Measurements from ENCODE around the gene HYDIN.
"Not testable (repeated sequence)": the region's sequence is repeated elsewhere in the genome, so short reads cannot be mapped to it uniquely, and the experiment has no call there.

Gene HYDIN

DNA sequence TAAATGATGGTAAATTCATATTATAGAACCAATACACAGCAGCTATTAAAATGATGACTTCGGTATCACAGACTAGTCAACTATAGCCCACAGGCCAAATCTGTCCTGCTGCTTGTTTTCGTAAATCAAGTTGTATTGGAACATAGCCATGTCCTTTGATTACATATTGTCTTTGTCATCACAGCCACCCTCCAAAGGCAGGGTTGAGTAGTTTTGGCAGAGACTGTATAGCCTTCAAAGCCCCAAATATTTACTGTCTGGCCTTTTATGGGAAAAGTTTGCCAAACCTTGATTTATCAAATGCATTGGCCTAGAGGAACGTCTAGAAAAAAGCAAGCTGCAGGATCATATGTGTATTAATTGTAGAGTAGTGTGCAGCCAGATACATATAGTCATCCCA, 270.4 kb downstream of the HYDIN start:
- H3K36me3 ChIP-seq; H3K27me3 ChIP-seq; H3K4me3 ChIP-seq (ENCODE audit: low read depth in 1 of 2, low read length in 1 of 2); H3K9me3 ChIP-seq; H3K4me1 ChIP-seq (ENCODE audit: control insufficient read depth in 1 of 2, insufficient read depth in 1 of 2, low read depth in 1 of 2, low read length in 1 of 2); H3K27ac ChIP-seq: not testable (repeated sequence)

DNA sequence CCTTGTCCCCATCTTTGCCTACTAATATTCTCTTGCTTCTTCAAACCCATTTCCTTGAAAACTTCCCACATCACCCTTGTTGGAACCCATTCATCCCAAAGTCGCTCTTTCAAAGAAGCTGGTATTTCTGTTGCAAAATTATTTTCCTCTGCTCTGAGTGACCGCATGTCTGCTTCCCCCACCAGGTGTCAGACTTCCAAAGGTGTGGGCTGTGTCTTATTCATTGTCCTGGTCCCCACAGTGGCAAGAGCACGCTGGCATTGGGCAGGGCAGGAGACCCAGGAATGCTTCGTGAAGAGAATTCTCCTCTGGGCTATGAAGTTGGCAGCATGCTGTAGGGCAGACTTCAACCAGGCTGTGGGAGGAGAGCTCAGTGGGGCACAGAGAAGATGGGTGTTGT, 275.6 kb downstream of the HYDIN start:
- H3K27me3 ChIP-seq; H3K27ac ChIP-seq; H3K9me3 ChIP-seq; H3K4me3 ChIP-seq (ENCODE audit: low read depth in 1 of 2, low read length in 1 of 2); H3K4me1 ChIP-seq (ENCODE audit: control insufficient read depth in 1 of 2, insufficient read depth in 1 of 2, low read depth in 1 of 2, low read length in 1 of 2); H3K36me3 ChIP-seq: not testable (repeated sequence)

DNA sequence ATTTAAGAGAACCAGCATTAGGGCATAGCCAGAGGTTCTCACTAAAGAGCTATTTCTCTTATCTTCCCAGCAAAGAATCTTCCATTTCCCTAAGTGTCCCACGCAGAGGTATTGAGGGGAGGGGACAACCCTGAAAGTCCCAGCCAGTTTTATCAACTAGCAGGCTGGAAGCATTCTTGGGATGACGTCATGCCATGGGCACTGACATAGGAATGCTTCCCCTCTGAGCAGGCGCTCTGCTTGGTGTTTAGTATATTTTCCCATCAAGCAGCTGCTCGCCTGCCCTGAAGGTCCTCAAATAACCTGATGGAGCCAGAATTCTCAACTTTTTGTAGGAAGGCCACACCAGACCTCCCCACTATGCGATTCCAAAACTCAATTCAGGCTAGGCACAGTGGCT, 276.7 kb downstream of the HYDIN start:
- H3K36me3 ChIP-seq; H3K27me3 ChIP-seq; H3K4me3 ChIP-seq (ENCODE audit: low read depth in 1 of 2, low read length in 1 of 2); H3K9me3 ChIP-seq; H3K27ac ChIP-seq; H3K4me1 ChIP-seq (ENCODE audit: control insufficient read depth in 1 of 2, insufficient read depth in 1 of 2, low read depth in 1 of 2, low read length in 1 of 2): not testable (repeated sequence)

DNA sequence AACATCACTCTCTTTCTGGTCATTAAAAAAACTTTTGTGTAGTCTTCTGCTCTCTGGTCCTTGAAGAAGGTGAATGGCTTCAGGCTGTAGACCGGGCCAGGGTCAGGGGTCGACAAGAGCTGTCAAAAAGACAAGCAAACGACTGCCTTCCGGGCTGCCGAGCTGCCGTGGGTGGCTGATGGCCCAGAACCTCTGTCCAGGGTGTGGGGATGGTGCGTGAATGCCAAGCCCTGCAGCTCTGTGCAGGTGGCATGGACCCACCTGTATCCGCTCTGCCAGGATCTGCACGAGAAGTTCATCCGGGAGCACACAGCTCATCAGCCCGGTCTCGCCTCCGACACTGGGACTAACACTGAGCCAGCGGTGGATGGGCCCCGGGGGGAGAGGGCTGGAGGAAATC, 287.0 kb downstream of the HYDIN start:
- H3K36me3 ChIP-seq; H3K4me3 ChIP-seq (ENCODE audit: low read depth in 1 of 2, low read length in 1 of 2); H3K4me1 ChIP-seq (ENCODE audit: control insufficient read depth in 1 of 2, insufficient read depth in 1 of 2, low read depth in 1 of 2, low read length in 1 of 2); H3K9me3 ChIP-seq; H3K27ac ChIP-seq; H3K27me3 ChIP-seq: not testable (repeated sequence)

DNA sequence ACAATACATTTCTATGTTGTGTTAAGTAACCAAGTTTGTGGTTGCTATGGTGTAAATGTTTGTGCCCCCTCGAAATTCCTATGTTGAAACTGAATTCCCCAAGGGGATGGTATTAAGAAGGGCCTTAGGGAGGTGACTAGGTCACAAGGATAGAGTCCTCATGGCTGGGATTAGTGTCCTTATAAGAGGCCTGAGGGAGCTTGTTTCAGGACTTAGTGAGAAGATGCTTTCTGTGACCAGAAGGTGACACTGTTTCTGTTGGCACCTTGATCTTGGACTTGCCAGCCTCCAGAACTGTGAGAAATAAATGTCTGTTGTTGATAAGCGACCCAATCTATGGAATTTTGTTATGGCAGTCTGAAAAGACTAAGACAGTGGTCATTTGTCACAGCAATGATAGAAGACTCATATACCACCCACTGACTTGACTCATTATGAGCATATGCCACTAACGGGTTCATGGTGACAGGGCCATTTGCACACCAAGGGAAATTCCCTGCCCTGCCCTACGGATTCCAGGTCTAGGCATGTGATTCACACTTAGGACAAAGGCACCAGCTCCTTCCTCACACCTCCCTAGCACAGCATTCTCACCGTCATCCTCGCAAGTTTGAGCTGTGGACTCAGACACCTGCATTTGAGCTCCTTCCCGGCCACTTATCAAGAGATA, 290.7 kb downstream of the HYDIN start:
- not testable (repeated sequence) for H3K4me3 ChIP-seq (ENCODE audit: low read depth in 1 of 2, low read length in 1 of 2); H3K27me3 ChIP-seq; H3K9me3 ChIP-seq; H3K4me1 ChIP-seq (ENCODE audit: control insufficient read depth in 1 of 2, insufficient read depth in 1 of 2, low read depth in 1 of 2, low read length in 1 of 2); H3K27ac ChIP-seq; H3K36me3 ChIP-seq

DNA sequence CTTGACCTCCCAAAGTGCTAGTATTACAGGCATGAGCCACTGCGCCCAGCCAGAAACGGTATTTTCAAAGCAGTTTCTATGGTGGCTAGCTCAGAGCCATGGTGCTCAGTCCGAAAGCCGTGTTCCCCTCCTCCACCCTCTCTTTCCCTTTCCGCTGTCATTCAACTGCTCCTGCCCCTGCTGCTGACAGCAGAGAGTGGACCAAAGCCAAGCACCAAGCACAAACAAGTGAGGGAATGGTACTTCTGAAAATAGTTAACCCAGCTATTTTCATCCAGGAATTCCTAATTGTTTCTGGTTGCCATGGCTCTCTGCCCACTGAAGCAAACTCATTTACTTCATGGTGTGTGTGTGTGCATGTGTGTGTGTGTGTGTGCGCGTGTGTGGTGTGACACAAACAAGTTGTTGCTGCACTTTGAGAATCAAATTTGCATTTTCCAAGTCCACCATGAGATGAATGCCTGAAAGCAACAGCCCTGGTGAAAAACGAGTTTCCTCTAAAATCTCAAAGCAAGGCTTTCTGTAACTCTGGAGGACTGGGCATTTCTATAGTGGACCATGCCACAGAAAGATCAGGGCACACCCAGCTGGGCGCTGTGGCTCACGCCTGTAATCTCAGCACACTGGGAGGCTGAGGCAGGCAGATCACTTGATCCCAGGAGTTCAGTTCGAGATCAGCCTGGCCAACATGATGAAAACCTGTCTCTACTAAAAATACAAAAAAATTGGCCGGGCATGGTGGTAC, 293.6 kb downstream of the HYDIN start:
- not testable (repeated sequence) for H3K4me1 ChIP-seq (ENCODE audit: control insufficient read depth in 1 of 2, insufficient read depth in 1 of 2, low read depth in 1 of 2, low read length in 1 of 2); H3K9me3 ChIP-seq; H3K4me3 ChIP-seq (ENCODE audit: low read depth in 1 of 2, low read length in 1 of 2); H3K36me3 ChIP-seq; H3K27me3 ChIP-seq; H3K27ac ChIP-seq

DNA sequence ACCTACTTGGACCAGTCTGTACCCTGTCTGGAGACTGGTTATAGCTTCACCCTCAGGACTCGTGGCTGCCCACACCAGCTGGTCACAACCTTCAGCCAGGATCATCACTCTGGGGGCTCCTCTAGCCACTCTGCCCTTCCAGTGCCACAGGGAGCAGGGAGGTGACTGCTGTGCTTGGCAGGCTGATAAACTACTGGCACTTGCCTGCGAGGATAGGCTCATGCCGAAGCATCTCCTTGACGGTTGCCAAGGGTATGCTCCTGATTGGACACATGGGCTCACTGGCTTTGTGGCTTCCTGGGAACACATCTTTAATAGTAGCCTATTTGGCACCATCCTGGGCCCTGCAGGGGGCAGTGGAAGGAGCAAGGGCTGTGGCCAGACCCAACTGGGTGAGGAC, 295.2 kb downstream of the HYDIN start:
- H3K4me1 ChIP-seq (ENCODE audit: control insufficient read depth in 1 of 2, insufficient read depth in 1 of 2, low read depth in 1 of 2, low read length in 1 of 2); H3K27ac ChIP-seq; H3K36me3 ChIP-seq; H3K9me3 ChIP-seq; H3K27me3 ChIP-seq; H3K4me3 ChIP-seq (ENCODE audit: low read depth in 1 of 2, low read length in 1 of 2): not testable (repeated sequence)

DNA sequence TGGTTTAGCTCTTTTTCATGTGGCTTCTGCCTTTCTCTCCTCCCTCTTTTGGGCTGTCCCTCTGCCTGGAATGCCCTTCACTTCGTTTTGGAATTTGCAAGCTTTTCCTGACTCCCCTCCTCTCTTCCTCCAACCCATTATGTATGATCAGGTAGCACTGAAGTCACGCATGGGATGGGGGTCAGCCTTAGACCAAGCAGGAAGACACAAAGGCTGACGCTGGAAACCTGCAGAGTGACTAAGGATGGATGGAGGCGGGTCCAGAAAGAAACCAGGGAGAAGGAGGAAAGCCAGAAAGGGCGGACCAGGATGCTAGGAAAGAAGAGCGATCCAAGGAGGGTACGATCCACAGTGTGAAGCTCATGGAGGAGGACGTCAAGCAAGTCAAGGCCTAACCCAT, 296.8 kb downstream of the HYDIN start:
- not testable (repeated sequence) for H3K27me3 ChIP-seq; H3K36me3 ChIP-seq; H3K4me3 ChIP-seq (ENCODE audit: low read depth in 1 of 2, low read length in 1 of 2); H3K9me3 ChIP-seq; H3K4me1 ChIP-seq (ENCODE audit: control insufficient read depth in 1 of 2, insufficient read depth in 1 of 2, low read depth in 1 of 2, low read length in 1 of 2); H3K27ac ChIP-seq

DNA sequence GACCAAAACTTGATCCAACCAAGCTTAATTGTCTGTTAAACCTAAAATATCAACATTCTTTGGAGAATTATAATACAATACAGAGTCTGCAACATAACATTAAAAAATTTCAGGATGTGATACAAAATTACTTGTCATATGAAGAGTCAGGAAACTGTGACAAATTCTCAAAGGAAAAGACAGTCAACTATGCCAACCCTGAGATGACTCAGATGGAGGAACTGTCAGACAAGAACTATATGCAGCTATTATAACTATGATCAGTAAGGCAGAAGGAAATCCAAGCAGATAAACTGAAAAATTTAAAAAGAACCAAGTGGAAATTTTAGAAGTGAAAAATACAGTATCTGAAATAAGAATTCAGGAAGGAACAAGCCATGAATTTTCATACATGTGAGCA, 299.8 kb downstream of the HYDIN start:
- not testable (repeated sequence) for H3K9me3 ChIP-seq; H3K4me1 ChIP-seq (ENCODE audit: control insufficient read depth in 1 of 2, insufficient read depth in 1 of 2, low read depth in 1 of 2, low read length in 1 of 2); H3K36me3 ChIP-seq; H3K27ac ChIP-seq; H3K4me3 ChIP-seq (ENCODE audit: low read depth in 1 of 2, low read length in 1 of 2); H3K27me3 ChIP-seq

DNA sequence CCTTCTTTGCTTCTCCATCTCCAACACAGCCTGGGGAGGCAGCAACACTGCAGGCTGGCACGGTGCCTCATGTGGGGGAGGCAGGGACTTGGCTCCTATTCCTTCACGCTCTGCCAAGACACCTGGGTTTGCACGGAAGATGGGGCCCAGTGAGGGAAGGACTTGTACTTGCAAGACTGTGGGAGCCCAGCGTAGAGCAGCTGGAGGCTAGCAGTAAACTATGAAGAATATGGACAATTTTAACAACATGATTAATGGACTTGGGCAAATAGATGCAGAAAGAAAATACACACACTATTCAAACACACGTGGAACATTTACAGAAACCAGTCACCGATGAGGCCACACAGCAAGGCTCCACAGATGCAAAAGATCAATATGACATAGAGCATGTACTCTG, 308.4 kb downstream of the HYDIN start:
- not testable (repeated sequence) for H3K4me3 ChIP-seq (ENCODE audit: low read depth in 1 of 2, low read length in 1 of 2); H3K27me3 ChIP-seq; H3K27ac ChIP-seq; H3K36me3 ChIP-seq; H3K9me3 ChIP-seq; H3K4me1 ChIP-seq (ENCODE audit: control insufficient read depth in 1 of 2, insufficient read depth in 1 of 2, low read depth in 1 of 2, low read length in 1 of 2)

DNA sequence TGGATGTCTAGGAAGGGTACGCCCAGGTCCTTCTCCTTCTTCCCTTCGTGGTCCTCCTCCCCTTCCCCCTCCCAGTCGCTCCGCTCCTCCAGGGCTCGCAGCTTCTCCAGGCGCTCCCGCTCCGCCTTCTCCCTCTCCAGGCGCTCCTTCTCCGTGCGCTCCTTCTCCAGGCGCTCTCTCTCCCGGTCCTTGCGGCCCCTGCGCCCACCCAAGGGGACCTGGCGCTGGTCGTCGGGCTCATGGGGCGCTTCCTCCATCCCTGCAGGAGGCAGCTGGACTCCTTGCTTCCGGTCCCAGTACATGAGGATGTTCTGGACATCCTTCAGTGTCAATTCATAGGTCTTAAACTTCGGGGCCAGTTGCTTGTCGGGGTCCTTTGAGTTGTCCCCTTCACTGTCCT, 309.9 kb downstream of the HYDIN start:
- H3K9me3 ChIP-seq; H3K4me1 ChIP-seq (ENCODE audit: control insufficient read depth in 1 of 2, insufficient read depth in 1 of 2, low read depth in 1 of 2, low read length in 1 of 2): not testable (repeated sequence)

DNA sequence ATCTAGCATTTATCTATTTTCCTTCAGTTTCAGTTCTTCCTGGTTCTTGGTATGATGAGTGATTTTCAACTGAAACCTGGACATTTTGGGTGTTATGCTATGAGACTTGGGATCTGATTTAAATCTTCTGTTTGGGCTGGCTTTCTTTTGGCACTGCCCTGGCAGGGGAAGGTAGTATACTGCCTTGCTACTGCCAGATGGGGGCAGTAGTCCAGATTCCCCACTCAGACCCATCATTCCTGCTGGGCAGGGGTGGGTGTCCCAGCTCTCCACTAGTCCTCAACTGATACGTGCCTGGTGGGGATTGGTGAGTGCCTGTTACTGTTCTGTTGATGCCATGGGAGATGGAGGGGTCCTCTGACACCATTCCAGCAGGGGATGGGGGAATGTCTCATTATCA, 342.3 kb downstream of the HYDIN start:
- not testable (repeated sequence) for H3K4me1 ChIP-seq (ENCODE audit: control insufficient read depth in 1 of 2, insufficient read depth in 1 of 2, low read depth in 1 of 2, low read length in 1 of 2); H3K27ac ChIP-seq; H3K4me3 ChIP-seq (ENCODE audit: low read depth in 1 of 2, low read length in 1 of 2); H3K27me3 ChIP-seq; H3K36me3 ChIP-seq; H3K9me3 ChIP-seq

More for the DNA sequence above, 309.9 kb downstream of the HYDIN start:
- not testable (repeated sequence) for H3K27ac ChIP-seq; H3K4me3 ChIP-seq (ENCODE audit: low read depth in 1 of 2, low read length in 1 of 2); H3K27me3 ChIP-seq; H3K36me3 ChIP-seq

DNA sequence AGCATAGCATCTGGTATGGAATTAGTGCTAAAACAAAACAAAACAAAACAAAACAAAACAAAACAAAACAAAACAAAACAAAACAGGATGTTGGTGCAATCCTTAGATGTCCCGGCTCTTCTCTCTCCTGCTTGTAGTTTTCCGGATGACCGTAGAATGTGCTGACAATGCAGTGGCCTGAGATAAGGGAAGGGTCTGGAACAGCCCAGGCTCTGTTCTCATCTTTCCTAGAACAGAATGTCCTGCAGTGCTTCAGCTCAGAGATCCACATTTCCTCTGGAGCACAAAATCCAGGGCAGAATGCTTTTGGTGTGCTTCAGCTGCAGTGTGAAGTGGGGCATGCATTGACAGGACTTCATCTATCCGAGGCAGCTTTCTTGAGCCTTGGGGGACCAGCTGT, 345.9 kb downstream of the HYDIN start:
- not testable (repeated sequence) for H3K4me3 ChIP-seq (ENCODE audit: low read depth in 1 of 2, low read length in 1 of 2); H3K27ac ChIP-seq; H3K9me3 ChIP-seq; H3K4me1 ChIP-seq (ENCODE audit: control insufficient read depth in 1 of 2, insufficient read depth in 1 of 2, low read depth in 1 of 2, low read length in 1 of 2); H3K36me3 ChIP-seq; H3K27me3 ChIP-seq

DNA sequence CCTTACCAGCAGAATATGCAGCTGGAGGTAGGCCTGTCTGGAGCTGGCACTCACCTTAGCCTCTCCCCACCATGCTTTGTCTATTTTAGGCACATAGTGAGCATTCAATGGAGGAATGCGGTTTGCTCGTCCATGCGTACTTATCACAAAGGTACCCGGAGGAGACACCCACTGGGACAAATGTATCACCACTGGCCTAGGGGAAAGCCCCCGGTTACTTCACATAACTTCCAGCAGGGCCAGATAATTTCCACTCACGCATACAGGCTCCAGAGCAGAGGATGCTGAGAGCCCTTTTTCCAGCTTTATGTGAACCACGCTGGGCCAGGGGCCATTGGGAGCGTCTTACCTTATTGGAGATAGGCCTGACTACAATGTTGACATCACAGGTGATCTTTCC, 348.2 kb downstream of the HYDIN start:
- H3K27ac ChIP-seq; H3K4me3 ChIP-seq (ENCODE audit: low read depth in 1 of 2, low read length in 1 of 2); H3K27me3 ChIP-seq; H3K36me3 ChIP-seq; H3K4me1 ChIP-seq (ENCODE audit: control insufficient read depth in 1 of 2, insufficient read depth in 1 of 2, low read depth in 1 of 2, low read length in 1 of 2); H3K9me3 ChIP-seq: not testable (repeated sequence)
